Measurements from ENCODE around the gene RCSD1. TPM values are rescaled to one million over a fixed set of nuclear protein-coding genes. Genes with fewer than 3 reads are reported as not detected.
"Not testable (repeated sequence)": the region's sequence is repeated elsewhere in the genome, so short reads cannot be mapped to it uniquely, and the experiment has no call there.

The RCSD1 gene
- total and polyA plus RNA-seq, 4 donors, result 13.6 to 26.2 (median 15.6) TPM

DNA sequence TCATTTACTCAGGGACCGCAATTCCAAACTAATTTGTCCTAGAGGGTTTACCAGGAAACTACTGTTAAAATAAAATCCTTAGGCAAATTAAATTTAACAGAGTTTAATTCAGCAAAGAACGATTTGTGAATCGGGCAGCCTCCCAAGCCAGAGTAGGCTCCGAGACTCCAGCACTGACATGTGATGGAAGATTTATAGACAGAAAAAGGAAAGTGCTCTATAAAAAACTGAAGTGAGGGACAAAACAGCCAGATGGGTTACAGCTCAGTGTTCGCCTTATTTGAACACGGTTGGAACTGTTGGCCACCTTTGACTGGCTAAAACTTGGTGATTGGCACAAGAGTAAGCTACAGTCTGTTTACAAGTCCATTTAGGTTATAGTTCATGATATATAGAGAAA, 35.2 kb upstream of the RCSD1 start:
- no peak overlapping the region for H3K27ac ChIP-seq (ENCODE audit: low read depth, low read length)
- DNase-seq (ENCODE audit: low read depth in 4 of 6, low spot score in 6 of 6), result peak in 1 of 6 donors; percentile 48
- H3K27me3 ChIP-seq (ENCODE audit: control insufficient read depth, insufficient read depth, low read length), result no peaks in the 10 kb centered on the region
- no peaks in the 10 kb centered on the region for H3K4me1 ChIP-seq (ENCODE audit: control insufficient read depth, insufficient read depth, low read length)
- no peaks in the 10 kb centered on the region for H3K9me3 ChIP-seq (ENCODE audit: control insufficient read depth, insufficient read depth, low read length)
- no peaks in the 10 kb centered on the region for H3K36me3 ChIP-seq (ENCODE audit: control insufficient read depth, insufficient read depth, low read length)
- 35% methylated on average over 5 of the region's 6 CpGs for WGBS (ENCODE audit: insufficient coverage)
- H3K4me3 ChIP-seq (ENCODE audit: low read depth, low read length), result no peak overlapping the region

DNA sequence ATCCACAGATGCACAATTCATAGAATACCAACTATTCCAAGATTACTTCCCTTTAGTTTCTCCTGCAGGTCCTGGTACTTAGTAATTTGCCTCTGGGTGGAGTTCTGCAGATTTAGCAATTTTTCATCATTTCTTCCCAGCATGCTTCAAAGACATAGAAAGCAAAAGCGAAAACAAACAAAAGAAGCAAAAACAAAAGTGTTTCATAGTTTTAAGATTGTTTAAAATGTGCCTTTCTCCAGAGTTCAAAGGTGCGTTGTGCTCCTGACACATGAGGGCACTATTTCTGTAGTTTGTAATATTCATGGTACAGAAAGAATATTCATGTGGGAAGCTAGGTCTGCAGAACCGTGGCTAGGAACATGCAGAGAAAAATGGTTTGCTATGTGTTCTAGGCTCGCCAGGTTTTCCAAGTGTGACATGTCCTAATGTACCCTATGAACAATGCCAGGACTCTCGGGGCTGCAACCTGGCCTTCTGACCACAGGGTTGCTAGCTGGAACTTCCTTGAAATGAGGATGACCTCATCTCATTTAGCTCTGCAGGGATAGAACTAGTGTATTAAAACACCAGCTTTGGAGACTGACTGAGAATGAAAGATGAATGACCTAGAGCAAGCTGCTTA, 30.0 kb upstream of the RCSD1 start:
- DNase-seq (ENCODE audit: low read depth in 4 of 6, low spot score in 6 of 6), result peak in 3 of 6 donors; percentile 10 to 51 (median 43)
- H3K27me3 ChIP-seq (ENCODE audit: control insufficient read depth, insufficient read depth, low read length), result no peaks in the 10 kb centered on the region
- H3K36me3 ChIP-seq (ENCODE audit: control insufficient read depth, insufficient read depth, low read length), result no peaks in the 10 kb centered on the region
- H3K27ac ChIP-seq (ENCODE audit: low read depth, low read length), result no peak overlapping the region
- no peak overlapping the region for H3K4me3 ChIP-seq (ENCODE audit: low read depth, low read length)
- H3K4me1 ChIP-seq (ENCODE audit: control insufficient read depth, insufficient read depth, low read length), result peaks cover 8% of the 10 kb centered on the region
- no peaks in the 10 kb centered on the region for H3K9me3 ChIP-seq (ENCODE audit: control insufficient read depth, insufficient read depth, low read length)
- WGBS (ENCODE audit: insufficient coverage), result 52% methylated on average over 4 of the region's 5 CpGs

DNA sequence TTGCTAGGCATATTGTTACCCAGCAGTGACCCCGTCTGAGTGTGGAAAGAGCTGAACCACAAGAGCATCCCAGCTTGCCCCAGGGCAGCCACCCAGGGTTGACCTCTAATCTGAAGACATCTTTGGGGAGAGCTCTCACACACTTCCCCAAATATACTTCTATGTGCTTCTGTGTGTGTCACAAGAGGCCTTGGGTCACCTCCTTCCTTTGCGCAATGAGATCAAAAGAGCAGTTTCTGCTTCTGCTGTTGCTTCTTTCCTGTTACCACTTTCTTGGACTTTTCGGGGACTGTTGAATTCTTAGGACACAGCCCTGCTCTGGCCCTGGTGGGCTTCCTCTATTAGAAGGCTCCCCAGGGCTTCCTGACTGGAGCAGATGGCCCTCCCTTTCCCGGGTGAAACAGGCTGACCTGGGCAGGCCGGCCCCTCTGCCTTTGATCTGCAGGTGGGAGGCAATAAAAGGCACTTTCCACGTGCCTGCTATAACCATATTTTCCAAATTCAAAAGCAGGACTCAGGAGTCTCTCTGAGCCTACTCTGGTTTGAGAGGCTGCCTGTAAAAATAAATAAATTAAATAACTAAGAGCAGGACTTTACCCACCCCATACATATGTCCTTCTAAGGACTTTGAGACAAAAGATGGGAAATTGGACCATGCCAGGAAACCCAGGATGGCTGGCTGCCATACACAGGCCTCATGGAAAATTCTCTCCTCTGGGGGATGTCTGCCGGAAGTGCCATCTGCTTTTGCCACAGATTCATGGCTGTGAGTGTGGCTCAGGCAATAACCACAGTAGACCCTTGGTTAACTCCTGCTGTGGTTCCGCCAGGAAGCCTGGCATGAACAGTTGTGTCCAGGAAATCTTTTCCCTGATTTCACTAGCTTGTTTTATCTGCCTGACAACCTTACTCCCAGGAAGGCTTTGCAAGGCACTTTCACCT, 28.3 kb upstream of the RCSD1 start:
- Histone ChIP-seq H3K9me3 (ENCODE audit: control insufficient read depth, insufficient read depth, low read length) (no peaks in the 10 kb centered on the region), H3K27me3 (ENCODE audit: control insufficient read depth, insufficient read depth, low read length) (no peaks in the 10 kb centered on the region), H3K36me3 (ENCODE audit: control insufficient read depth, insufficient read depth, low read length) (no peaks in the 10 kb centered on the region), H3K27ac (ENCODE audit: low read depth, low read length) (peak overlapping the region; percentile 30), H3K4me3 (ENCODE audit: low read depth, low read length) (no peak overlapping the region), H3K4me1 (ENCODE audit: control insufficient read depth, insufficient read depth, low read length) (peaks cover 8% of the 10 kb centered on the region)
- peak in 2 of 6 donors; percentile 21 to 24 for DNase-seq (ENCODE audit: low read depth in 4 of 6, low spot score in 6 of 6)
- 67% methylated on average over 5 of the region's 8 CpGs for WGBS (ENCODE audit: insufficient coverage)

DNA sequence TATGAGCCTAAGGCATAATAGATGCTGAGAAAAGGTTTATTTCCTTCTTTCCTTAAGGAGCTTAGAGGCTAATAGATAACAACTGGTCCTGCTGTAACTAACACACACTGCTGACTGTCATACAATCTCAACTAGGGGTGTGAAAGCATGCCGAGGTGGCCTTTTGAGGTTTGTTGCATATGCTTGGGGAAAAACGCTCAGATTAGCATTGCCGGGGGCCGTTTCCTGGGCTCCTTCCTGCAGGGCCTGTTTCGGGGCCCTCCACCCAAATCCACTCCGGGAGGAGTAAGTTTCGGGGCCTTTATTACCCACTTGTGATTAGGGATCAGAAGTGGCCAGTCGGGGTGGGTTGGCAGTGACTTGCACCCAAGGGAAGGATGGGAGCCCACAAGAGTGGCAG, 27.2 kb upstream of the RCSD1 start:
- peaks cover 4% of the 10 kb centered on the region for H3K9me3 ChIP-seq (ENCODE audit: control insufficient read depth, insufficient read depth, low read length)
- H3K4me1 ChIP-seq (ENCODE audit: control insufficient read depth, insufficient read depth, low read length), result peaks cover 8% of the 10 kb centered on the region
- no peaks in the 10 kb centered on the region for H3K36me3 ChIP-seq (ENCODE audit: control insufficient read depth, insufficient read depth, low read length)
- no peak overlapping the region for H3K27ac ChIP-seq (ENCODE audit: low read depth, low read length)
- no peak overlapping the region for H3K4me3 ChIP-seq (ENCODE audit: low read depth, low read length)
- DNase-seq (ENCODE audit: low read depth in 4 of 6, low spot score in 6 of 6), result no peak
- 82% methylated on average over 8 of the region's 8 CpGs for WGBS (ENCODE audit: insufficient coverage)
- no peaks in the 10 kb centered on the region for H3K27me3 ChIP-seq (ENCODE audit: control insufficient read depth, insufficient read depth, low read length)

DNA sequence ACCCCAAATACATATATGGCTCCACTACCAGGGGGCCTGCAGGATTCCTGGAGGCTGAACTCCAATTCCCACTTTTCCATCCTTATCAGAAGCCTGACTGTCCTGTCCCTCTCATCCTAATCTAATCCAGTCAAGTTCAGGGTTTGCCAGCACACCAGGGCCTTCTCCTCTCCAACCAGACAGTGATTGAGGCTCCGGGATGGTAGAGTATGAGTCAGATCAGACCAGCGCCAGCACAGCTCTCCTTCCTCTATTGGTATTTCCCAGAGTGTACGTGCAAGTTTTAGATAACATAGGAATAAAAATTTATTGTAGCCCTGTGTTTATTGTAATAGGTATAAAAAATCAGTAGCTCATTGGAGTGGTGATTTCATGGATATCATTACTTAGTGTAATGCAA, 24.5 kb upstream of the RCSD1 start:
- WGBS (ENCODE audit: insufficient coverage), result no CpG with 5 or more reads among the region's 3 CpGs
- DNase-seq (ENCODE audit: low read depth in 4 of 6, low spot score in 6 of 6), result no peak
- Histone ChIP-seq H3K27me3 (ENCODE audit: control insufficient read depth, insufficient read depth, low read length) (no peaks in the 10 kb centered on the region), H3K36me3 (ENCODE audit: control insufficient read depth, insufficient read depth, low read length) (no peaks in the 10 kb centered on the region), H3K4me1 (ENCODE audit: control insufficient read depth, insufficient read depth, low read length) (peaks cover 6% of the 10 kb centered on the region), H3K4me3 (ENCODE audit: low read depth, low read length) (no peak overlapping the region), H3K9me3 (ENCODE audit: control insufficient read depth, insufficient read depth, low read length) (peaks cover 4% of the 10 kb centered on the region), H3K27ac (ENCODE audit: low read depth, low read length) (no peak overlapping the region)

DNA sequence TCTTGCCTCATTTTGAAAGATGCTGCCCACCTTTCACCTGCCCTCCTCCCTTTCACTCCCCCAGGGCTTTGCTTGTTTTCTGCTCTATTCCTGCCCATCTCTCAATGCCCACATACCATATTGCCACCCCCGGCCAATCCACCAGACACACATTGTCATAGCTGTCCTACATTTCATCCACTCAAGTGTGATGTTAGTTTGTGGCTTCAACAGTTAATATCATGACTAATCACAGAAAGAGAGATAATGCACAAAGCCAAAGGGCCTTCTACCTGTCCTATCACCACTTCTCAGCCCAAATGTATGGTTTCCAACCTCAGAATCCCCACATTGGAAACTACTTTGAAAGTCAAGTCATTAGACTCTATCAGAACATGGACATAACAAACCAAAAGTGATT, 18.0 kb upstream of the RCSD1 start:
- Histone ChIP-seq H3K4me3 (ENCODE audit: low read depth, low read length) (no peak overlapping the region), H3K27ac (ENCODE audit: low read depth, low read length) (no peak overlapping the region), H3K4me1 (ENCODE audit: control insufficient read depth, insufficient read depth, low read length) (no peaks in the 10 kb centered on the region), H3K9me3 (ENCODE audit: control insufficient read depth, insufficient read depth, low read length) (peaks cover 6% of the 10 kb centered on the region), H3K27me3 (ENCODE audit: control insufficient read depth, insufficient read depth, low read length) (no peaks in the 10 kb centered on the region), H3K36me3 (ENCODE audit: control insufficient read depth, insufficient read depth, low read length) (no peaks in the 10 kb centered on the region)
- WGBS (ENCODE audit: insufficient coverage), result no CpG with 5 or more reads among the region's 1 CpG
- no peak for DNase-seq (ENCODE audit: low read depth in 4 of 6, low spot score in 6 of 6)

DNA sequence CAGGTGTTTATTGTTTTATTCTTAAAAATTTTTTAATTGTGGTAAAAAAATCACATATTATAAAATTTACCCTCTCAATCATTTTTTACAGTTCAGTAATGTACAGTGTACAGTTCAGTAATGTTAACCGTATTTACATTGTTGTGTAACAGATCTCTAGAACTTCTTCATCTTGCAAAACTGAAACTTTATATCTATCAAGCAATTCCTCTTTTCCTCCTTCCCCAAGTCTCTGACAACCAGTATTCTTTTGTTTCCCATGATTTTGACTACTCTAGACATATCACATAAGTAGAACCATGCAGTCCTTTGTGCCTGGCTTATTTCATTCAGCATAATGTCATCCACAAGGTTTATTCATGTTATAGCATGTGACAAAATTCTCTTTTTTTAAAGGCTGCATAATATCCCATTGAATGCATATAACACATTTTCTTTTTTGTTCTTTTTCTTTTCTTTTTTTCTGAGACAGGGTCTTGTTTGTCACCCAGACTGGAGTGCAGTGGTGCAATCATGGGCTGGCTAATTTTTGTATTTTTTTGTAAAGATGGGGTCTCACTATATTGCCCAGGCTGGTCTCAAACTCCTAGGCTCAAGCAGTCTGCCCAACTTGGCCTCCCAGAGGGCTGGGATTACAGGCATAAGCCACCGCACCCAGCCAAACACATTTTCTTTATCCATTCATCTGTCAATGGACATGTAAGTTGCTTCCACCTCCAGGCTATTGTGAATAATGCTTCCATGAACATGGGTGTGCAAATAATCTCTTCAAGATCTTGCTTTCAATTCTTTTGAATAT, 17.2 kb upstream of the RCSD1 start:
- no peak for DNase-seq (ENCODE audit: low read depth in 4 of 6, low spot score in 6 of 6)
- no CpG with 5 or more reads among the region's 2 CpGs for WGBS (ENCODE audit: insufficient coverage)
- Histone ChIP-seq H3K27ac (ENCODE audit: low read depth, low read length) (no peak overlapping the region), H3K36me3 (ENCODE audit: control insufficient read depth, insufficient read depth, low read length) (no peaks in the 10 kb centered on the region), H3K4me3 (ENCODE audit: low read depth, low read length) (no peak overlapping the region), H3K27me3 (ENCODE audit: control insufficient read depth, insufficient read depth, low read length) (no peaks in the 10 kb centered on the region), H3K9me3 (ENCODE audit: control insufficient read depth, insufficient read depth, low read length) (peaks cover 3% of the 10 kb centered on the region), H3K4me1 (ENCODE audit: control insufficient read depth, insufficient read depth, low read length) (no peaks in the 10 kb centered on the region)

DNA sequence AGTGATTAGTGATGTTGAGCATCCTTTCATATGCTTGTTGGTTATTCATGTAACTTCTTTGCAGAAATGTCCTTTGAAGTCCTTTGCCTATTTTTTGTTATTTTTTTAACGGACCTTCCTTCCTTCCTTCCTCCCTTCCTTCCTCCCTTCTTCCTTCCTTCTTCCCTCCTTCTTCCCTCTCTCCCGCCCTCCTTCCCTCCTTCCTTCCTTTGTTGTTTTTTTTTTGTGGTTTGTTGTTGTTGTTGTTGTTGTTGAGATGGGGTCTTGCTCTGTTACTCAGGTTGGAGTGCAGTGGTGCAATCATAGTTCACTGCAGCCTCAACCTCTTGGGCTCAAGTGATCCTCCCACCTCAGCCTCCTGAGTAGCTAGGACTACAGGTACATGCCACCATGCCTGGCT, 16.0 kb upstream of the RCSD1 start:
- not testable (repeated sequence) for H3K27me3 ChIP-seq (ENCODE audit: control insufficient read depth, insufficient read depth, low read length); H3K4me3 ChIP-seq (ENCODE audit: low read depth, low read length); DNase-seq (ENCODE audit: low read depth in 4 of 6, low spot score in 6 of 6); H3K4me1 ChIP-seq (ENCODE audit: control insufficient read depth, insufficient read depth, low read length); H3K27ac ChIP-seq (ENCODE audit: low read depth, low read length); H3K36me3 ChIP-seq (ENCODE audit: control insufficient read depth, insufficient read depth, low read length); H3K9me3 ChIP-seq (ENCODE audit: control insufficient read depth, insufficient read depth, low read length)
- WGBS (ENCODE audit: insufficient coverage), result no CpG with 5 or more reads among the region's 2 CpGs

DNA sequence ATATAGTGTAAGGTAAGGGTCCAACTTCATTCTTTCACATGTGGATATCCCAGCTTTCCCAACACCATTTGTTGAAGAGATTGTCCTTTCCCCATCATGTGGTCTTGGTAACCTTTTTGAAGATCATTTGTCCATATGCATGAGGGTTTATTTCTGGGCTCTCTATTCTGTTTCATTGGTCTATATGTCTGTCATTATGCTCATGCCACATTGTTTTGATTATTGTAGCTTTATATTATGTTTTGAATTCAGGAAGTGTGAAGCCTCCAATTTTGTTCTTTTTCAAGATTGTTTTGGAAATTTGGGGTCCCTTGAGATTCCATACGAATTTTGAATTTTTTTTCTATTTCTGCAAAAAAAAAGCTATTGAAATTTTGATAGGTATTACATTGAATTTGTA, 15.2 kb upstream of the RCSD1 start:
- peaks cover 2% of the 10 kb centered on the region for H3K9me3 ChIP-seq (ENCODE audit: control insufficient read depth, insufficient read depth, low read length)
- no peak overlapping the region for H3K4me3 ChIP-seq (ENCODE audit: low read depth, low read length)
- H3K36me3 ChIP-seq (ENCODE audit: control insufficient read depth, insufficient read depth, low read length), result no peaks in the 10 kb centered on the region
- no peak for DNase-seq (ENCODE audit: low read depth in 4 of 6, low spot score in 6 of 6)
- no peaks in the 10 kb centered on the region for H3K4me1 ChIP-seq (ENCODE audit: control insufficient read depth, insufficient read depth, low read length)
- no peak overlapping the region for H3K27ac ChIP-seq (ENCODE audit: low read depth, low read length)
- no peaks in the 10 kb centered on the region for H3K27me3 ChIP-seq (ENCODE audit: control insufficient read depth, insufficient read depth, low read length)
- 100% methylated on average over 1 of the region's 1 CpG for WGBS (ENCODE audit: insufficient coverage)
